GM19023 (cell line): Measurements from ENCODE around the gene C16orf82.

Experiments used
- ATAC-seq: cut with Tn5 transposase; IDR thresholded peaks from one replicate; pipeline ENCODE4 v1.9.1; 2021; ENCODE audit warnings: mild to moderate bottlenecking, moderate library complexity; ENCODE audit not compliant: unreplicated experiment

The C16orf82 gene

GRCh38 chr16:27066668-27067537 lies at the start of gene C16orf82:
Gene C16orf82 (plus strand): TSS chr16:27066927.
- no peak for ATAC-seq

GRCh38 chr16:27020031-27020430 lies 46.7 kb upstream of the C16orf82 start:
- no peak for ATAC-seq

GRCh38 chr16:27024010-27024409 lies 42.7 kb upstream of the C16orf82 start:
- ATAC-seq, result no peak

- ATAC-seq, result no peak
These were observed 41.1 kb upstream of the C16orf82 start for GRCh38 chr16:27025581-27025980.

GRCh38 chr16:27027971-27028370 lies 38.8 kb upstream of the C16orf82 start:
- ATAC-seq, result no peak

GRCh38 chr16:27028591-27029110 lies 38.1 kb upstream of the C16orf82 start:
- no peak for ATAC-seq

- no peak for ATAC-seq
These were observed 37.2 kb upstream of the C16orf82 start for GRCh38 chr16:27029525-27029924.

- ATAC-seq, result no peak
These were observed 33.3 kb upstream of the C16orf82 start for GRCh38 chr16:27033281-27033979.

- no peak for ATAC-seq
These were observed 26.0 kb upstream of the C16orf82 start for GRCh38 chr16:27040732-27041131.

- ATAC-seq, result no peak
These were observed 19.7 kb upstream of the C16orf82 start for GRCh38 chr16:27046958-27047518.

- ATAC-seq, result no peak
These were observed 18.4 kb upstream of the C16orf82 start for GRCh38 chr16:27048316-27048715.

- no peak for ATAC-seq
These were observed 17.6 kb upstream of the C16orf82 start for GRCh38 chr16:27049117-27049516.

- no peak for ATAC-seq
These were observed 14.7 kb upstream of the C16orf82 start for GRCh38 chr16:27052007-27052406.

- ATAC-seq, result no peak
These were observed 12.7 kb upstream of the C16orf82 start for GRCh38 chr16:27053996-27054395.

GRCh38 chr16:27058299-27058698 lies 8.4 kb upstream of the C16orf82 start:
- no peak for ATAC-seq

GRCh38 chr16:27070776-27071175 lies 4.0 kb downstream of the C16orf82 start:
- no peak for ATAC-seq

- no peak for ATAC-seq
These were observed 7.0 kb downstream of the C16orf82 start for GRCh38 chr16:27073733-27074132.

GRCh38 chr16:27080895-27081294 lies 14.2 kb downstream of the C16orf82 start:
- no peak for ATAC-seq

- no peak for ATAC-seq
These were observed 17.1 kb downstream of the C16orf82 start for GRCh38 chr16:27083861-27084261.

GRCh38 chr16:27084307-27085028 lies 17.7 kb downstream of the C16orf82 start:
- no peak for ATAC-seq

- no peak for ATAC-seq
These were observed 18.5 kb downstream of the C16orf82 start for GRCh38 chr16:27085182-27085581.
